NCI-H446 (cell line): Measurements from ENCODE around the gene AK4.
A peak's percentile ranks its signal among the peaks of the same experiment; 100 is the strongest.
"Not testable (repeated sequence)": the region's sequence is repeated elsewhere in the genome, so short reads cannot be mapped to it uniquely, and the experiment has no call there.

ENCODE experiments used
- DNase-seq, 2 experiments: peaks; one replicate each; lab custom pipeline; 2025; lab: John Stamatoyannopoulos, UW

AK4 gene

GRCh38 chr1:65148178-65148547 is at the start of gene AK4:
Gene AK4, plus strand, starts transcription at chr1:65148203. Its CDS starts 205 bp downstream, at chr1:65148408.
- DNase-seq = not testable (repeated sequence)

- no peak for DNase-seq
Measured at GRCh38 chr1:65103807-65104206, 44.2 kb upstream of the AK4 start.

- DNase-seq = no peak
Measured at GRCh38 chr1:65104854-65105534, 43.0 kb upstream of the AK4 start.

- DNase-seq = no peak
Measured at GRCh38 chr1:65105596-65105995, 42.4 kb upstream of the AK4 start.

GRCh38 chr1:65108025-65108642 is 39.9 kb upstream of the AK4 start:
- DNase-seq = no peak

- DNase-seq = no peak
Measured at GRCh38 chr1:65109487-65109886, 38.5 kb upstream of the AK4 start.

GRCh38 chr1:65112811-65113210 is 35.2 kb upstream of the AK4 start:
- DNase-seq = no peak

- no peak for DNase-seq
Measured at GRCh38 chr1:65113298-65113697, 34.7 kb upstream of the AK4 start.

- DNase-seq = peak in 1 of 2 experiments; percentile 60
Measured at GRCh38 chr1:65114322-65114721, 33.7 kb upstream of the AK4 start.

GRCh38 chr1:65119951-65120350 is 28.1 kb upstream of the AK4 start:
- DNase-seq = no peak

- not testable (repeated sequence) for DNase-seq
Measured at GRCh38 chr1:65129104-65129503, 18.9 kb upstream of the AK4 start.

GRCh38 chr1:65138524-65138923 is 9.5 kb upstream of the AK4 start:
- DNase-seq = no peak

- DNase-seq = not testable (repeated sequence)
Measured at GRCh38 chr1:65139793-65140192, 8.2 kb upstream of the AK4 start.

GRCh38 chr1:65141394-65141793 is 6.6 kb upstream of the AK4 start:
- no peak for DNase-seq

- DNase-seq = no peak
Measured at GRCh38 chr1:65141918-65142317, 6.1 kb upstream of the AK4 start.

GRCh38 chr1:65143112-65143658 is 4.8 kb upstream of the AK4 start:
- DNase-seq = not testable (repeated sequence)

- DNase-seq = no peak
Measured at GRCh38 chr1:65146908-65147423, 1.0 kb upstream of the AK4 start.

GRCh38 chr1:65147424-65148177 is 402 bp upstream of the AK4 start:
- peak in 1 of 2 experiments; percentile 59 for DNase-seq

GRCh38 chr1:65148548-65149350 is 746 bp downstream of the AK4 start:
- peak; percentile 32 to 72 for DNase-seq

- DNase-seq = peak in 1 of 2 experiments; percentile 72
Measured at GRCh38 chr1:65149351-65150107, 1.5 kb downstream of the AK4 start.

- no peak for DNase-seq
Measured at GRCh38 chr1:65150108-65150463, 2.1 kb downstream of the AK4 start.
